GM19397 (cell line): ENCODE measurements around the gene ALPP.
"Not testable (repeated sequence)": the region's sequence is repeated elsewhere in the genome, so short reads cannot be mapped to it uniquely, and the experiment has no call there.

Experiments
- ATAC-seq: cut with Tn5 transposase; IDR thresholded peaks from one replicate; pipeline ENCODE4 v1.9.1; 2021; ENCODE audit warnings: mild to moderate bottlenecking, moderate library complexity; ENCODE audit not compliant: unreplicated experiment

The ALPP gene

DNA sequence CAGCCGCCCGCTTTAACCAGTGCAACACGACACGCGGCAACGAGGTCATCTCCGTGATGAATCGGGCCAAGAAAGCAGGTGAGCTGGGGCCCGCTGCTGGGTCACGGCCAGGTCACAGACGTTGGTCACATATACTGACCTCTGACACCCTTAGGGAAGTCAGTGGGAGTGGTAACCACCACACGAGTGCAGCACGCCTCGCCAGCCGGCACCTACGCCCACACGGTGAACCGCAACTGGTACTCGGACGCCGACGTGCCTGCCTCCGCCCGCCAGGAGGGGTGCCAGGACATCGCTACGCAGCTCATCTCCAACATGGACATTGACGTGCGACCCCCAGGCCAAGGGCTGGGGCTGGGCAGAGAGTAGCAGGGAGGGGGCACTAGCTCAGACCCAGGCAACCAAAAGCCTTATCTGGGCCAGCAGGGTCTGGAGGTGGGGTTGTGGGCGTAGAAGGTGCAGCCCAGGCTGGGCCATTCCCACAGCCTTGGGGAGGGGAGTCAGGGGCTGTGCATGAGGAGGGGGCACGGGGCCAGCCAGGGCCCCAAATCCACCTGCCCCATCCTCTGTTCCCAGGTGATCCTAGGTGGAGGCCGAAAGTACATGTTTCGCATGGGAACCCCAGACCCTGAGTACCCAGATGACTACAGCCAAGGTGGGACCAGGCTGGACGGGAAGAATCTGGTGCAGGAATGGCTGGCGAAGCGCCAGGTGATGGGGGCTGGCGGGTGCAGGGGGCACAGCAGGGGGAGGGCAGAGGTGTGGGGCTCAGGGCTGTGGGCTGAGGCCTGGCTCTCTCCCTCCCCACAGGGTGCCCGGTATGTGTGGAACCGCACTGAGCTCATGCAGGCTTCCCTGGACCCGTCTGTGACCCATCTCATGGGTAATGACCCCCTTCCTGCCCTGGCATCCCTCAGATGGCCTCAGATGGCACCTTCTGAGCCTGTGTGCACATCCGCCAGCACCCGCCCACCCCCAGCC is 1.3 kb downstream of the ALPP start:
- not testable (repeated sequence) for ATAC-seq

DNA sequence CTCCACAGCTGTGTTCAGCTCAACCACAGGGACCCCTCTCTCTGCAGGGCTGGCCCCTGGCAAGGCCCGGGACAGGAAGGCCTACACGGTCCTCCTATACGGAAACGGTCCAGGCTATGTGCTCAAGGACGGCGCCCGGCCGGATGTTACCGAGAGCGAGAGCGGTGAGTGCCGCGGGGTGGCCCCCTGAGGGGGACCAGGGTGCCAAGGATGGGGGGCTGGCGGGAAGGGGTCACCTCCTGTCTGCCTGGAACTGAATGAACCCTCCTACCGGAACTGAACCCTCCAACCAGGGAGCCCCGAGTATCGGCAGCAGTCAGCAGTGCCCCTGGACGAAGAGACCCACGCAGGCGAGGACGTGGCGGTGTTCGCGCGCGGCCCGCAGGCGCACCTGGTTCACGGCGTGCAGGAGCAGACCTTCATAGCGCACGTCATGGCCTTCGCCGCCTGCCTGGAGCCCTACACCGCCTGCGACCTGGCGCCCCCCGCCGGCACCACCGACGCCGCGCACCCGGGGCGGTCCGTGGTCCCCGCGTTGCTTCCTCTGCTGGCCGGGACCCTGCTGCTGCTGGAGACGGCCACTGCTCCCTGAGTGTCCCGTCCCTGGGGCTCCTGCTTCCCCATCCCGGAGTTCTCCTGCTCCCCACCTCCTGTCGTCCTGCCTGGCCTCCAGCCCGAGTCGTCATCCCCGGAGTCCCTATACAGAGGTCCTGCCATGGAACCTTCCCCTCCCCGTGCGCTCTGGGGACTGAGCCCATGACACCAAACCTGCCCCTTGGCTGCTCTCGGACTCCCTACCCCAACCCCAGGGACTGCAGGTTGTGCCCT is 2.9 kb downstream of the ALPP start:
- not testable (repeated sequence) for ATAC-seq

- ATAC-seq, result no peak
Observed at GRCh38 chr2:232382331-232383225, 4.0 kb downstream of the ALPP start.

- ATAC-seq, result no peak
Observed at GRCh38 chr2:232384466-232384865, 5.9 kb downstream of the ALPP start.

DNA sequence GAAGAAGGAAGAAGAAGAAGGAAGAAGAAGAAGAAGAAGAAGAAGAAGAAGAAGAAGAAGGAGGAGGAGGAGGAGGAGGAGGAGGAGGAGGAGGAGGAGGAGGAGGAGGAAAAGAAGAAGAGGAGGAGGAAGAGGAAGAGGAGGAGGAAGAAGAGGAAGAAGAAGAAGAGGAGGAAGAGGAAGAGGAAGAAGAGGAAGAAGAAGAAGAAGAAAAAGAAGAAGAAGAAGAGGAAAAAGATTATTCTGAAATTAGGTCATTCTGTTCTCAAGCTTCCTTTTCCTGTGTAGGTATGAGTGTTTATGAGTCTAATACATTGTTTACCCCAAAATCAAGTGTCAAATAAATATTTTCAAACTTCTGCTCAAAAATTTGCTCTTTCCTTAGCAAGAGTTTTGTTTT is 6.5 kb downstream of the ALPP start:
- ATAC-seq, result not testable (repeated sequence)

DNA sequence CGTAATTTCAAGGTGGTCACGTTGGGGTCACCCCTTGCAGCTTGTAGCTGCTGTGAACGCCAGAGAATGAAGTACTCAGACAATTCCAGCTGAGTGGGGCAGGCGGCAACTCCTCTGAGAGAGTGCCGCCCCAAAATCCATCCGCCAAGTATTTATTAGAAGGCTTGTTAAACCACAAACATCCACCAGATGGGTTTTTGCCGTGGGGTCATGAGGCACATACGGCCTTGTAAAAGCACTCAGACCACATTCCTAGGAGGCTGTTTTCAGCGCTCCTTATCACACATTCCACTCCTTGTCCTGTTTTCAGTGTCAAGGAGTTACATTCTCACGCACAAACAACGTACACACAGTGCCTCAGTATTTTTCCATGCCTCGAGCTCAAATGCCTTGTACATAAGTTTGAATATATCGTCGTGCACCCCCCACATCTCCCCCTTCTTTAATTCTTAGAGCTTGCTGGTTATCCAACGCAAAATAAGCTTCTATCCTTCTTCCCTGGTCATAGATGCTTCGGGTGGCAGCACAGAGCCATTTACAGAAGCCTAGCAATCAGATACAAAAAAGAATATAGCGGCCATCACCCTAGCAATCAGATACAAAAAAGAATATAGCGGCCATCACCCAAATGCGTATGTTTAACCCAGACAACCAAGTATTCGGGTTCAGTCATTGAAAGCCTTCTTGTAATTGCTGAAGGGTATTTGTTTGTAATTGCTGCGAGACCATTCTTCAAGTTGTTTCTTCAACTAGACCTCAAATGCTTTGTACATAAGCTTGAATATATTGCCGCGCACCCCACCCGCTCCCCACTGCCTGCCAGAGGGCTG is 7.3 kb downstream of the ALPP start:
- no peak for ATAC-seq

- no peak for ATAC-seq
Observed at GRCh38 chr2:232386490-232386739, 7.9 kb downstream of the ALPP start.

DNA sequence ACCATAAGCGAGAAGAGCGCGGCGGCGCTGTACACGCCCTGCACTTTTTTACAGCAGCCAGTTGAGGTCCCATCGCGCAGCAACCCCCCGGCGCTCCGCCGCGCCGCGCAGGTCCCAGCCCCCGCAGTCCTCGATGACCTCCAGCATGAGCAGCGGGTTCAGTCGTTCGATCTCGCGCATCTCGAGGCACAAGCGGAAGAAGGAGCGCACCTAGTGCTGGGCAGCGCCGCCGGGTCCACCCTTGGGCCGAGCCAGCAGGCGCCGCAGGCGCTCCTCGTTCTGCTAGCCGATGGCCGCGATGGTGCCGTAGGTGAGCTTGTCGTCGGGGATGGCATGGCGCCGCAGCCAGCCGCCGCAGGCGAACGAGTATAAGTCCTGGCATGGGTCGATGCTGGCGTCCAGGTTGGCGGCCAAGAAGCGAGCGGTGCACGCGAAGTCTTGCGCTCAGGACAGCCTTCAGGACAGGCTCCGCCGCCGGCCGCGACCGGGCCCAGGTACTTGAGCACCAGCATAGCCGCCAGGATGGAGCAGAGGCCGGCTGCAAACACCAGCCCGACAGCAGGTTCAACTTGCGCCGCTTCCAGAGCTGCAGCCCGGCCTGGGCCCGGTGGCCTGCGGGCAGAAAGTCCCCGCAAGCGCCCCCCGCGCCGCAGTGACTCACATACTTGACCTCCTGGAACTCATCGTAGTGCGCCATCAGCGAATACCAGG is 8.3 kb downstream of the ALPP start:
- no peak for ATAC-seq

- ATAC-seq, result no peak
Observed at GRCh38 chr2:232387451-232388171, 9.1 kb downstream of the ALPP start.

- no peak for ATAC-seq
Observed at GRCh38 chr2:232388324-232388891, 9.9 kb downstream of the ALPP start.

GRCh38 chr2:232389327-232389726 is 10.8 kb downstream of the ALPP start:
- no peak for ATAC-seq

- no peak for ATAC-seq
Observed at GRCh38 chr2:232390661-232391060, 12.1 kb downstream of the ALPP start.

DNA sequence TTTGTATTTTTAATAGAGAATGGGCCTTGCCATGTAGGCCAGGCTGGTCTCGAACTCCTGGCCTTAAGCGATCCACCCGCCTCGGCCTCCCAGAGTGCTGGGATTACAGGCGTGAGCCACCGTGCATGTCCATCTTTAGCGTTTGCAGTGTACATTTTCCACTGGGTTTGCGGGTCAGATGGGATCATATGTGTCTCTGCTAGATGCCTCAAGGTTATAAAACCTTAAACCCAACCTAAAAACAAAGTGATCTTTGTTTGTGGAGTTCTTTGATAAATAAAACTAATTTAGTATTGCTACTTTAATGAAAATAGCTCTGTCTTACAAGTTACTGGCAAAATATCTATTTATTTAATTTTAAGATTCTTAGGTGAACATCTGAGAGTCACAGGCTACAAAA is 15.0 kb downstream of the ALPP start:
- ATAC-seq, result no peak

- ATAC-seq, result not testable (repeated sequence)
Observed at GRCh38 chr2:232394431-232394830, 15.9 kb downstream of the ALPP start.

DNA sequence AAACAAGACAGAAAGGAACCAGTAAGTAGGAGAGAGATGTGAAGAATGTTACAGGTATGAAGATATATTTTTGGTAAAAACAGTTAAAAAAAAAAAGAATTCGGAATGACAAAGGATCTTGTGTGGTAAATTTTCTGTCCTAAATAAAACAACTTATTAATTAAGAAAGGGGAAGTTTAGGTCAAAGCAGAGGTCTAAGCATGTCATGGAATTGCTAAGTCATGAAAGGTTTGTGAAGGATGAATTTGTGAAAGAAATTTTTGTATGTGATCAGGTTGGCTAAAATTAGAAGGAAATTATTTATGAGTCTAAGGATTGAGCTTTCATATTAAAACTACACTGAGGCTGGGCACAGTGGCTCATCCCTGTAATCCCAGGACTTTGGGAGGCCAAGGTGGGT is 17.0 kb downstream of the ALPP start:
- no peak for ATAC-seq

DNA sequence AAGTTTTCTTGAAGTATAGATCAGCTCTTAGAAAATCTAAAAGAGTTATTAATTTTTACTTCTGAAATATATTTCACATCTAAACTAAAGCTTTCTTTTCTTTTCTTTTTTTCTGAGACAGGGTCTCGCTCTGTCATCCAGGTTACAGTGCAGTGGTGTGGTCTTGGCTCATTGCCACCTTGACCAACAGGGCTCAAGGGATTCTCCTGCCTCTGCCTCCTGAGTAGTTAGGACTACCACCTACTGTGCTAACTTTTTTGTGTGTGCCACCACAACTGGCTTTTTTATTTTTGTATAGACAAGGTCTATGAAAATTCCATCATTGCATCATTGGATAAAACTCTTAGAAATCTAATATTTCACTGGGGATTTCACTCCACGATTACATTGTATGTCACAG is 18.1 kb downstream of the ALPP start:
- no peak for ATAC-seq

DNA sequence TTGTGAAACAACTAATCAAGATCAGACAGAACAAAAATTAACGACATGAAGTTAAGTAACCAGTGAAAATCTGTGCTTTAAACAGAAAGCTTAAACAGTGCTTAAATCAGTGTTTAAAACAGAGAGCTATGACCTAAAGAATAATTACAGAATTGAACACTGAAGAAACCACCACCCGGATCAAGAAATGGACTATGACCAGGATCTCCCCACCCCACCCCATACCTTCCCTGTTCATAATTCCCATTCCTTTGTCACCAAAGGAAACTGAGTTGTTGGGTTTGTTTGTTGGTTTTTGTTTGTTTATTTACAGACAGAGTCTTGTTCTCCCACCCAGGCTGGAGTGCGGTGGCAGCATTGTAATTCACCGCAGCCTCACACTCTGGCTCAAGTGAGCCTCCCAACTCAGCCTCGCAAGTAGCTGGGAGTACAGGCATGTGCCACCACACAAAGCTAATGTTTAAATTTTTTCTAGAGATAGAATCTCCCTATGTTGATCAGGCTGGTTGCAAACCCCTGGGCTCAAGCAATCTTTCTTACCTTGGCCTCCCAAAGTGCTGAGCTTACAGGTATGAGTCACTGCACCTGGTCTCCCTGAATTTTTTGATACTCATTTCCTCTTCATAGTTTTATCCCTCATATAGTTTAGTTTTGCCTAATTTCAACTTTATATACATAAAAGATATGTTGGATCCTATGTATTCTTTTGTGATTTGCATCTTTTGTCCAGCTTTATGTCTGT is 19.9 kb downstream of the ALPP start:
- no peak for ATAC-seq
